HFF-Myc (cell line): ENCODE measurements around the gene NDC1.

Source experiments
- DNase-seq: peaks from one replicate; pipeline ENCODE4 v3.0.0-alpha.2; 2011; ENCODE audit warnings: low read depth; ENCODE audit errors: extremely low read depth
- H3K4me3 ChIP-seq: replicated peaks from 2 replicates; pipeline ENCODE4 v1.5.1; 2011; ENCODE audit warnings: low read depth, mild to moderate bottlenecking, control low read depth, low read length
- TF ChIP-seq, protein P1 (sequence below): IDR thresholded peaks from 2 replicates; pipeline ENCODE4 v1.5.1; 2012; ENCODE audit warnings: mild to moderate bottlenecking, low read depth, low read length, control low read depth; ENCODE audit errors: missing control alignments

The NDC1 gene

DNA sequence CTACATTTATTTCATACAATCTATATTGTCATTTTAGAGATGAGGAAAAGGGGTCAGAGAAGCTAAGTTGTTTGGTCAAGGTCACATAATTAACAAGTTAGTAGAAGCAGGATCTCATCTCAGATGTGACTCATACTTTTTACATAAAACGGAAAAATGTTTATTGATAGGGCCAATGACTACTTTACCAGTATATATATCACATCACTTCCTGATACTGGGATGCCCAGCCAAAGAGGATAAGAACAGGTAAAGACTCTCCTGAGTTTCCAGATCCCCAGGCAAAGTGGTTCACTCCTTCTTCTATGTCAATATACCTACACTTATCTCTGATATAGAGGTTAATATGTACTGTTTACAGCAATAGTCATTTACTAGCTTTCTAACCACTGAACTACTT lies 30.5 kb upstream of the NDC1 start:
- H3K4me3 ChIP-seq: no peak overlapping the region
- TF ChIP-seq, protein P1, sequence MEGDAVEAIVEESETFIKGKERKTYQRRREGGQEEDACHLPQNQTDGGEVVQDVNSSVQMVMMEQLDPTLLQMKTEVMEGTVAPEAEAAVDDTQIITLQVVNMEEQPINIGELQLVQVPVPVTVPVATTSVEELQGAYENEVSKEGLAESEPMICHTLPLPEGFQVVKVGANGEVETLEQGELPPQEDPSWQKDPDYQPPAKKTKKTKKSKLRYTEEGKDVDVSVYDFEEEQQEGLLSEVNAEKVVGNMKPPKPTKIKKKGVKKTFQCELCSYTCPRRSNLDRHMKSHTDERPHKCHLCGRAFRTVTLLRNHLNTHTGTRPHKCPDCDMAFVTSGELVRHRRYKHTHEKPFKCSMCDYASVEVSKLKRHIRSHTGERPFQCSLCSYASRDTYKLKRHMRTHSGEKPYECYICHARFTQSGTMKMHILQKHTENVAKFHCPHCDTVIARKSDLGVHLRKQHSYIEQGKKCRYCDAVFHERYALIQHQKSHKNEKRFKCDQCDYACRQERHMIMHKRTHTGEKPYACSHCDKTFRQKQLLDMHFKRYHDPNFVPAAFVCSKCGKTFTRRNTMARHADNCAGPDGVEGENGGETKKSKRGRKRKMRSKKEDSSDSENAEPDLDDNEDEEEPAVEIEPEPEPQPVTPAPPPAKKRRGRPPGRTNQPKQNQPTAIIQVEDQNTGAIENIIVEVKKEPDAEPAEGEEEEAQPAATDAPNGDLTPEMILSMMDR: no peak
- DNase-seq: no peak

- DNase-seq: no peak
- TF ChIP-seq, protein P1: no peak
- H3K4me3 ChIP-seq: no peak overlapping the region
Measured at GRCh38 chr1:53862507-53862906, 24.4 kb upstream of the NDC1 start.

DNA sequence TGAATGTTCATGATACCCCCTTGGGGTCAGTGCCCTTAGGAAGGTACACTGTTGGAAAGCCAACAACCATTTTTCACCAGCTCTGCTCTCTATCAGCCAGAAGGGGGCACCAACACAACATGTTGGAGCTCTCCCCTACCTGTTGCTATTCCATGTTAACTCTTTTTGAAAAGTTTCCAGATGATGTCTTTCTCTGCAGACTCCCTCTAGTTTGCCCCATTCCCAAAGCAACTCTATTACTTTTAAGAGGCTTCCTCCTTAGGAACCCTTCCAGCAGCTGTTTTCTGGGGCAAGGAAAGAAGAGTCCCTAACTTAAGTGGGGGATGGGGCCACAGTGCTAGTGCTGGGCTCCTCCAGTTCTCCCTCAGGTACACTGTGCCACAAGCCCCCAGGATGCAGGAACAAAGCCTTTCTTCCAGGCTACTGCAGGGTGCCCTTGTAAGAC lies 22.9 kb upstream of the NDC1 start:
- H3K4me3 ChIP-seq: no peak overlapping the region
- DNase-seq: peak; percentile 21
- TF ChIP-seq, protein P1: peak; percentile 86

DNA sequence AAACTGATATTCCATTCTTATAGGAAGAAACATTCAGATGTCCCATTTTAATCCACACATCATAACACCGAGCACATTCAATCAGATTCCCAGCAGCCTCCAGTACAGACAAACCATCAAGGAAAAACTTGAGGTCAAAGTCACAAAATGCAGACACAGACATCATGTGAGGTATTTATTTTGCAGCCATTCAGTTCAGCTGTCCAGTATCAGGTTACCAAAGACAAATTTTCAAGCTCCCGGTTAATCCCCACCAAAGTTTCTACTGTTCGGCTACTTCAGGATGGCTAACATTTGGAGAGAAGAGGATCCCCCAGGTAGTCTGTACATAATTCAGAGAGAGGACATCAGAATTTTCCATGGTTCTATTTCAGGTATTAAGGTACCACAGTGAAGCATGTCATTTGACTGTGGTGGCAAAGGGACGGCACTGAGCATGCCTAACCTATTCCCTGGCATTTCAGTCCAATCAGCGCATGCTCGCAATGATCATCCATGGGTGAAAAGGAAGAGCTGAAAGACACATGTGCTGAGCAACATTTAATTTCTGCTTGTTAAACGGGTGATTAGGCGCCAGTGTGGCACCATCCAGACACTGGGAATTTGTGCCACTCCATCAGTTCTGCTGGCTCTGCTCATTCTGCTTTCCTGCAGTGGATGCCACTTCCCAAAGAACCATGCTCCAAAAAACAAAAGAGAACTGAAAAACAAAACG lies 13.6 kb upstream of the NDC1 start:
- DNase-seq: no peak
- H3K4me3 ChIP-seq: no peak overlapping the region
- TF ChIP-seq, protein P1: no peak

GRCh38 chr1:53850082-53850673 lies 12.1 kb upstream of the NDC1 start:
- no peak for DNase-seq
- TF ChIP-seq, protein P1: no peak
- no peak overlapping the region for H3K4me3 ChIP-seq

GRCh38 chr1:53847980-53848379 lies 9.9 kb upstream of the NDC1 start:
- TF ChIP-seq, protein P1: no peak
- DNase-seq: no peak
- no peak overlapping the region for H3K4me3 ChIP-seq
